ENCODE data around the gene ADCYAP1.

DNA sequence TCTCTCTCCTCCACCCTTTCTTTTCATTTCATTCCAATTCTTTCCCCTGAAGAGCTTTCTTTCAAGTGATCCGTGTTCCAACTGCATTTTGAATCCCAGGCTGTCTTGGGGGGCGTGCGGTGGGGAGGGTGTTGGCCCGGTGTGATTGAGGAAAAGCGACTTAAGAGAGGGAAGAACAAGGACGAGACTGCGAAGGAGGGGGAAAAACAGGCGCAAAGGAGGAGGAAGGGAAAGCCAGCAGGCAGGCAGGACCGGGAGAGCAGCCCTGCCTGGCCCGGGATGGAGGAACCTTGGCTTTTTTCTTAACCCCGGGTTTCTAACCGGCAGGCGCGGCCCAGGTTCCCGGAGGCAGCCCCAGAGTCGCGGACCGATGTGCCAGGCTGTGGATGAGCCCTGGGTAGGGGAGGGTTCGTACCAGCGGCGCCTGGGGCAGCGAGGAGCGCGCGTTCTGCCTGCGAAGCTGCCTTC, 1.3 kb downstream of the ADCYAP1 start:
- no peak for TF ChIP-seq POLR2AphosphoS5 (IDR thresholded peaks at IDR 0.05; ENCODE audit: insufficient read depth in 1 of 2, low read depth in 1 of 2)
- TF ChIP-seq, protein P1, sequence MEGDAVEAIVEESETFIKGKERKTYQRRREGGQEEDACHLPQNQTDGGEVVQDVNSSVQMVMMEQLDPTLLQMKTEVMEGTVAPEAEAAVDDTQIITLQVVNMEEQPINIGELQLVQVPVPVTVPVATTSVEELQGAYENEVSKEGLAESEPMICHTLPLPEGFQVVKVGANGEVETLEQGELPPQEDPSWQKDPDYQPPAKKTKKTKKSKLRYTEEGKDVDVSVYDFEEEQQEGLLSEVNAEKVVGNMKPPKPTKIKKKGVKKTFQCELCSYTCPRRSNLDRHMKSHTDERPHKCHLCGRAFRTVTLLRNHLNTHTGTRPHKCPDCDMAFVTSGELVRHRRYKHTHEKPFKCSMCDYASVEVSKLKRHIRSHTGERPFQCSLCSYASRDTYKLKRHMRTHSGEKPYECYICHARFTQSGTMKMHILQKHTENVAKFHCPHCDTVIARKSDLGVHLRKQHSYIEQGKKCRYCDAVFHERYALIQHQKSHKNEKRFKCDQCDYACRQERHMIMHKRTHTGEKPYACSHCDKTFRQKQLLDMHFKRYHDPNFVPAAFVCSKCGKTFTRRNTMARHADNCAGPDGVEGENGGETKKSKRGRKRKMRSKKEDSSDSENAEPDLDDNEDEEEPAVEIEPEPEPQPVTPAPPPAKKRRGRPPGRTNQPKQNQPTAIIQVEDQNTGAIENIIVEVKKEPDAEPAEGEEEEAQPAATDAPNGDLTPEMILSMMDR (IDR thresholded peaks at IDR 0.05), result no peak

Measured in vagina (tissue), 2 donors.